ENCODE results near the gene PDCD5. TPM values are rescaled to one million over a fixed set of nuclear protein-coding genes. Genes with fewer than 3 reads are reported as not detected.

Gene PDCD5
- total and polyA plus RNA-seq, 2 of the 4 experiments (the other 2 are of a cell fraction): 30.6 to 74.1 TPM

- peaks cover 0 to 2% of the 10 kb centered on the region in 2 experiments; a peak in 1 of 4 replicates for H3K79me1 ChIP-seq (ENCODE audit: low read depth in 1 of 2, low read length in 2 of 2)
- in situ Hi-C loops (cut with MboI; ENCODE audit: low sequenced_read_pairs) (no loop called here), dilution Hi-C loops (cut with HindIII; ENCODE audit: low sequenced_read_pairs, unreplicated experiment) (no loop called here), intact Hi-C loops (cut with micrococcal nuclease) (no loop called here)
- CTCF ChIA-PET: no interaction called here
- no peak overlapping the region for H3K9ac ChIP-seq (ENCODE audit: low read depth, low read length)
- no peak for TF ChIP-seq MAZ (IDR thresholded peaks at IDR 0.05; ENCODE audit: borderline replicate concordance, low read depth, low read length)
- no peak for TF ChIP-seq RFX5 (IDR thresholded peaks at IDR 0.05; ENCODE audit: low read depth, low read length)
- TF ChIP-seq ELK1 (IDR thresholded peaks at IDR 0.05; ENCODE audit: borderline replicate concordance, low read depth, low read length): no peak
- H3K23ac ChIP-seq (ENCODE audit: low read depth, low read length): no peak overlapping the region
- H4K20me1 ChIP-seq (ENCODE audit: insufficient read depth, low read length): no peaks in the 10 kb centered on the region
- H2AFZ ChIP-seq (replicated peaks; ENCODE audit: low read length, poor library complexity): no peak overlapping the region
- H3K4me2 ChIP-seq (ENCODE audit: low read depth, low read length): no peak overlapping the region
- H2AK5ac ChIP-seq (ENCODE audit: low read depth, low read length): no peak overlapping the region
- no peak overlapping the region for H3K4me3 ChIP-seq (ENCODE audit: insufficient read depth, low read depth, low read length)
- H2AK9ac ChIP-seq (replicated peaks; ENCODE audit: low read depth, low read length, poor library complexity): no peak overlapping the region
- no peak overlapping the region for H3K18ac ChIP-seq (ENCODE audit: low read depth, low read length)
- no peak overlapping the region for H2BK5ac ChIP-seq (ENCODE audit: low read depth, low read length, poor library complexity, severe bottlenecking)
- H3K56ac ChIP-seq (ENCODE audit: extremely low read depth, insufficient read depth, low read length): no peak overlapping the region
- H3K36me3 ChIP-seq (ENCODE audit: control insufficient read depth, insufficient read depth, low read length): peaks cover 43% of the 10 kb centered on the region
- no peak overlapping the region for H4K91ac ChIP-seq (ENCODE audit: insufficient read depth, low read depth, low read length)
- POLR2A ChIA-PET (ENCODE audit: unreplicated experiment): no interaction called here
- H3K4ac ChIP-seq (ENCODE audit: low read depth, low read length): no peak overlapping the region
- H3K27me3 ChIP-seq (ENCODE audit: control insufficient read depth, insufficient read depth, low read length): no peaks in the 10 kb centered on the region
- H2BK20ac ChIP-seq (ENCODE audit: low read depth, low read length): no peak overlapping the region
- no peak overlapping the region for H3K14ac ChIP-seq (replicated peaks; ENCODE audit: low read depth, low read length)
- ATAC-seq (ENCODE audit: low read depth): no peak
- no peak overlapping the region for H2BK120ac ChIP-seq (ENCODE audit: low read depth, low read length)
- H4K5ac ChIP-seq (ENCODE audit: low read depth, low read length): no peak overlapping the region
- no CpG with 5 or more reads among the region's 4 CpGs for WGBS, 2 experiments (ENCODE audit: extremely low coverage in 2 of 2, insufficient read length in 1 of 2)
- H4K8ac ChIP-seq (ENCODE audit: low read depth in 2 of 2, low read length in 2 of 2): no peak overlapping the region
- no peaks in the 10 kb centered on the region for H3K9me1 ChIP-seq (ENCODE audit: insufficient read depth, low read length)
- no peak overlapping the region for H2BK15ac ChIP-seq (ENCODE audit: low read depth, low read length)
- no peaks in the 10 kb centered on the region for H3K9me3 ChIP-seq (ENCODE audit: control insufficient read depth, insufficient read depth, low read length)
- DNase-seq: no peak
- BruUV-seq (replicated peaks): no TSS peak
- no peak overlapping the region for H3K27ac ChIP-seq (ENCODE audit: insufficient read depth, low read length)
- H3K4me1 ChIP-seq (ENCODE audit: control insufficient read depth, insufficient read depth, low read length): no peaks in the 10 kb centered on the region
These were observed 32.0 kb downstream of the PDCD5 start for GRCh38 chr19:32613008-32613407.
